ENCODE results near the gene BNIPL.

BNIPL gene

DNA sequence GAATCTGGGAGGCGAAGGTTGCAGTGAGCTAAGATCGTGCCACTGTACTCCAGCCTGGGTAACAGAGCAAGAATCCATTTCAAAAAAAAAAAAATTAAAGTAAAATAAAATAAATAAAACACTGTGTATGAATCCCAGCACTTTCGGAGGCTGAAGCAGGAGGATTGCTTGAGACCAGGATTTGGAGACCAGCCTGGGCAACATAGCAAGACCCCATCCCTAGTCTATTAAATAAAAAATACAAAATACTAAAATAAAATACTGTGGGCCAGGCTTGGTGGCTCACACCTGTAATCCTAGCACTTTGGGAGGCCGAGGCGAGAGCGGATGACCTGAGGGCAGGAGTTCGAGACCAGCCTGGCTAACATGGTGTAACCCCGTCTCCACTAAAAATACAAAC lies 4.2 kb upstream of the BNIPL start:
- Mint-ChIP-seq H3K27me3 (ENCODE audit: low read depth) (no peaks in the 10 kb centered on the region), H3K4me3 (no peak overlapping the region), H3K9me3 (no peaks in the 10 kb centered on the region), H3K36me3 (ENCODE audit: low read depth) (peaks cover 65% of the 10 kb centered on the region), H3K4me1 (no peaks in the 10 kb centered on the region), H3K27ac (no peak overlapping the region)
- TF ChIP-seq, protein P1, sequence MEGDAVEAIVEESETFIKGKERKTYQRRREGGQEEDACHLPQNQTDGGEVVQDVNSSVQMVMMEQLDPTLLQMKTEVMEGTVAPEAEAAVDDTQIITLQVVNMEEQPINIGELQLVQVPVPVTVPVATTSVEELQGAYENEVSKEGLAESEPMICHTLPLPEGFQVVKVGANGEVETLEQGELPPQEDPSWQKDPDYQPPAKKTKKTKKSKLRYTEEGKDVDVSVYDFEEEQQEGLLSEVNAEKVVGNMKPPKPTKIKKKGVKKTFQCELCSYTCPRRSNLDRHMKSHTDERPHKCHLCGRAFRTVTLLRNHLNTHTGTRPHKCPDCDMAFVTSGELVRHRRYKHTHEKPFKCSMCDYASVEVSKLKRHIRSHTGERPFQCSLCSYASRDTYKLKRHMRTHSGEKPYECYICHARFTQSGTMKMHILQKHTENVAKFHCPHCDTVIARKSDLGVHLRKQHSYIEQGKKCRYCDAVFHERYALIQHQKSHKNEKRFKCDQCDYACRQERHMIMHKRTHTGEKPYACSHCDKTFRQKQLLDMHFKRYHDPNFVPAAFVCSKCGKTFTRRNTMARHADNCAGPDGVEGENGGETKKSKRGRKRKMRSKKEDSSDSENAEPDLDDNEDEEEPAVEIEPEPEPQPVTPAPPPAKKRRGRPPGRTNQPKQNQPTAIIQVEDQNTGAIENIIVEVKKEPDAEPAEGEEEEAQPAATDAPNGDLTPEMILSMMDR (IDR thresholded peaks at IDR 0.05; ENCODE audit: unreplicated experiment in 3 of 3): no peak

DNA sequence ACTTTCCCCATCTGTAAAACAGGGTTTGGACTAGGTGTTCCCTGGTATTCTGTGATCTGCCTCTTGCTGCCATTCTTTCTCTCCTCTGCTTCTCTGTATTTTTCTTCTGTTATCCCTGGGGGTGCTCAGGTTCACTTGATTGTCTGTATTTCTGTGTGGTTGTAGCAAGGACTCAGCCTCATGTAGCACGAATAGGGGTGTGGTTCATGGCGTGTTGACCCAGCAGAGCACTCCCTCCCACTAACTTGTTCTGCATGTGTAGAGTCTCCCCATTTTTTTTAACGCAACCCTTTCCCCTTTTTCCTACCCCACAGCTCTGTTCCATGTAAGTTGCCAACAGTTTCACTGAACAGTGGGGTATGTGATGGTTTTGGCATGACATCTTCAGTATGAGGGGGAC lies 1.2 kb upstream of the BNIPL start:
- peaks cover 48% of the 10 kb centered on the region for H3K36me3 Mint-ChIP-seq (ENCODE audit: low read depth)
- H3K27ac Mint-ChIP-seq: no peak overlapping the region
- TF ChIP-seq, protein P1 (IDR thresholded peaks at IDR 0.05; ENCODE audit: unreplicated experiment in 3 of 3): no peak
- no peaks in the 10 kb centered on the region for H3K27me3 Mint-ChIP-seq (ENCODE audit: low read depth)
- H3K4me1 Mint-ChIP-seq: no peaks in the 10 kb centered on the region
- H3K9me3 Mint-ChIP-seq: no peaks in the 10 kb centered on the region
- H3K4me3 Mint-ChIP-seq: no peak overlapping the region

DNA sequence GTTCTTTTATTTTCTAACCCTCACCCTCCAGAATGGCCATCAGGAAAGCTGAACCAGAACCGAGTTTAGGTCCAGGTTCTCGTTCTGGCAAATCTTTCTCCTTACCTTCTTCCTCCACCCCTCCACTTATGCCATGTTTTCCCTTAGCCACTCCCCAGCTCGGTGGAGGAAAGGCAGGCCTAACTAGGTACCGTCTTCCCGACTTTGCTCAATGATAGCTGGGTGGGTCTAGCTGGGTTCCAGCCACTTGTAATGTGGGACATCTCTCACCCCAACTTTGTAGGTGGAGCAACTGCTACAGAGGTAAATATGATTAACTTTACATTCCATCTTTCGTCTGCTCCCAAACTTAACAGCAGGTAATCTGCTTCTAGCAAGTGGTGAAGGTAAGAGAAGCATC lies 646 bp downstream of the BNIPL start:
- Mint-ChIP-seq H3K36me3 (ENCODE audit: low read depth) (peaks cover 37% of the 10 kb centered on the region), H3K27ac (no peak overlapping the region), H3K4me1 (no peaks in the 10 kb centered on the region), H3K4me3 (no peak overlapping the region), H3K27me3 (ENCODE audit: low read depth) (no peaks in the 10 kb centered on the region), H3K9me3 (no peaks in the 10 kb centered on the region)
- TF ChIP-seq, protein P1 (IDR thresholded peaks at IDR 0.05; ENCODE audit: unreplicated experiment in 3 of 3): no peak

GRCh38 chr1:151039521-151039920 lies 3.1 kb downstream of the BNIPL start:
- H3K4me1 Mint-ChIP-seq: no peaks in the 10 kb centered on the region
- H3K36me3 Mint-ChIP-seq (ENCODE audit: low read depth): peaks cover 26% of the 10 kb centered on the region
- no peak overlapping the region for H3K4me3 Mint-ChIP-seq
- no peaks in the 10 kb centered on the region for H3K27me3 Mint-ChIP-seq (ENCODE audit: low read depth)
- TF ChIP-seq, protein P1 (IDR thresholded peaks at IDR 0.05; ENCODE audit: unreplicated experiment in 3 of 3): no peak
- no peaks in the 10 kb centered on the region for H3K9me3 Mint-ChIP-seq
- H3K27ac Mint-ChIP-seq: no peak overlapping the region

DNA sequence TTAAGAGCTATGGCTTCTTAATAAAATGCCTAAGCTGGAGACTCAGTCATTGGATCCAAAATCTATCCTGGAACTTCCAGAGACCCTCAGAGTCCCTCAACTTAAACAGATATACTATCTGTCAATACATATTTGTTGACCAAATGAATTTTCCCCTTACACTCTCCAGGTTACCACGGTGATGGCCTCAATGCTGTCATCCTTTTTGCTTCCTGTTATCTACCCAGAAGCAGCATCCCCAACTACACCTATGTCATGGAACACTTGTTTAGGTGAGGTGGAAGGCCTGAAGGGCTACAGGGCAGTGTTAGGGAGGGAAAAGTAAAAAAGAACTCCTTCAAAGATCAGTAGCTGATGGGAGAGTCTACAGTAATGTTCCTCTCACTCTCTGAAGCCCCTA lies 6.8 kb downstream of the BNIPL start:
- no peaks in the 10 kb centered on the region for H3K27me3 Mint-ChIP-seq (ENCODE audit: low read depth)
- TF ChIP-seq, protein P1 (IDR thresholded peaks at IDR 0.05; ENCODE audit: unreplicated experiment in 3 of 3): no peak
- no peaks in the 10 kb centered on the region for H3K9me3 Mint-ChIP-seq
- no peaks in the 10 kb centered on the region for H3K36me3 Mint-ChIP-seq (ENCODE audit: low read depth)
- H3K27ac Mint-ChIP-seq: no peak overlapping the region
- peaks cover 18% of the 10 kb centered on the region for H3K4me1 Mint-ChIP-seq
- H3K4me3 Mint-ChIP-seq: no peak overlapping the region

DNA sequence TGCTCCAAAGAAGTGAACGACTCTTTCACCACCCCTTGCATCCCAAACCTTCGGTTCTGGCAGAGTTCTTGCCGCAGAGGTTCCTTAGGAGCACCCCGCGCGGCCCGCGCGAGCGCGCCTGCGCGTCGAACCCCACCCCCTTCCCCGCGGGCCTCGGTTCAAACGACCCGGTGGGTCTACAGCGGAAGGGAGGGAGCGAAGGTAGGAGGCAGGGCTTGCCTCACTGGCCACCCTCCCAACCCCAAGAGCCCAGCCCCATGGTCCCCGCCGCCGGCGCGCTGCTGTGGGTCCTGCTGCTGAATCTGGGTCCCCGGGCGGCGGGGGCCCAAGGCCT lies 11.2 kb downstream of the BNIPL start, which contains the start of gene C1orf56:
C1orf56 (plus strand) TSS at position 161 of the 334 bp plus-strand sequence; CDS start at position 258, 97 bp downstream.
- Mint-ChIP-seq H3K9me3 (no peaks in the 10 kb centered on the region), H3K27me3 (ENCODE audit: low read depth) (no peaks in the 10 kb centered on the region), H3K4me1 (peaks cover 35% of the 10 kb centered on the region), H3K27ac (peak within 1 kb of the TSS; percentile 90 to 99 (median 95)), H3K36me3 (ENCODE audit: low read depth) (peaks cover 15% of the 10 kb centered on the region), H3K4me3 (peak within 1 kb of the TSS; percentile 98 to 99 (median 99))
- TF ChIP-seq, protein P1 (IDR thresholded peaks at IDR 0.05; ENCODE audit: unreplicated experiment in 3 of 3): no peak
